HUES64 (cell line): ENCODE data around the gene ALDH1L2.

Source experiments
- H3K27ac ChIP-seq: 2 replicates; pipeline ENCODE4 v1.7.0; 2013; ENCODE audit warnings: low read depth, low read length, inconsistent platforms
- H3K27me3 ChIP-seq: 2 replicates; pipeline ENCODE4 v1.6.1; 2013; ENCODE audit warnings: mild to moderate bottlenecking, low read length; ENCODE audit not compliant: insufficient read depth
- H3K36me3 ChIP-seq: 2 replicates; pipeline ENCODE4 v1.6.1; 2013; ENCODE audit warnings: mild to moderate bottlenecking, low read length; ENCODE audit not compliant: insufficient read depth
- H3K4me1 ChIP-seq: 2 replicates; pipeline ENCODE4 v1.6.1; 2013; ENCODE audit warnings: mild to moderate bottlenecking, low read length, moderate library complexity; ENCODE audit not compliant: insufficient read depth
- H3K4me3 ChIP-seq: 2 replicates; pipeline ENCODE4 v1.5.1; 2013; ENCODE audit warnings: mild to moderate bottlenecking, low read length, moderate library complexity
- H3K9ac ChIP-seq: 2 replicates; pipeline ENCODE4 v1.6.1; 2013; ENCODE audit warnings: mild to moderate bottlenecking, low read depth, low read length
- H3K9me3 ChIP-seq: 2 replicates; pipeline ENCODE4 v1.6.1; 2013; ENCODE audit warnings: low read depth, low read length; ENCODE audit not compliant: insufficient read depth
- WGBS: fragments of 150-250, 120-280 bp; methylation state at CpG from one replicate; pipeline ENCODE4 v1.1.7; 2013; ENCODE audit warnings: missing lambda C conversion rate; 5-methylcytosine and 5-hydroxymethylcytosine counted together

Gene ALDH1L2

GRCh38 chr12:104975587-104976343 lies 108.5 kb downstream of the ALDH1L2 start:
- no peaks in the 10 kb centered on the region for H3K27me3 ChIP-seq
- no peak overlapping the region for H3K27ac ChIP-seq
- H3K9me3 ChIP-seq: no peaks in the 10 kb centered on the region
- H3K9ac ChIP-seq: no peak overlapping the region
- no peaks in the 10 kb centered on the region for H3K4me1 ChIP-seq
- H3K4me3 ChIP-seq: no peak overlapping the region
- no peaks in the 10 kb centered on the region for H3K36me3 ChIP-seq
- 82% methylated on average over 4 of the region's 4 CpGs for WGBS

DNA sequence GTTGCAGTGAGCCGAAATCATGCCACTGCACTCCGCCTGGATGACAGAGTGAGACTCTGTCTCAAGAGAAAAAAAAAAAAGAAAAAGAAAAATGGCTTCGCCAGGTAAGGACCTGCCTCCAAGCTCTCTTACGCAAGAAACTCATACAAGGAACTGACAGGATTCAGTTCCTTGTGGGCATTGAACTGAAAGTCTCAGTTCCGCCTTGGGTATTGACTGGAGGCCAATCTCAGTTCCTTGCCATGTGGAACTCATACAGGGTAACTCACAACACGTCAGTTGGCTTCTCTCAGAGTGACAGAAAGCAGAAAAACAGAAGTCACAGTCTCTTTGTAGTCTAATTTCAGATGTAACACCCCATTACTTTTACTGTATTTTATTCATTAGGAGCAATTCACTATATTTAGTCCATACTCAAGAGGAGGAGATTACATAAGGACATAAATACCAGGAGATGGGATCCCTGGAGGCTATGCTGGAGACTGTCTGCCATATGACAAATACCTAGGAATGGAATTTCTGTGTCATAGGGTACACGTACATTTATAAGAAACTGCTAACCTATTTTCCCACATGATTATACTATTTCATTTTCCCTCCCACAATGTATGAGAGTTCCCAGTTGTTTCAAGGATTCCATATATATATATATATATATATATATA lies 109.5 kb downstream of the ALDH1L2 start:
- no peak overlapping the region for H3K9ac ChIP-seq
- H3K9me3 ChIP-seq: no peaks in the 10 kb centered on the region
- 92% methylated on average over 7 of the region's 7 CpGs for WGBS
- H3K4me1 ChIP-seq: no peaks in the 10 kb centered on the region
- no peaks in the 10 kb centered on the region for H3K36me3 ChIP-seq
- H3K4me3 ChIP-seq: no peak overlapping the region
- no peak overlapping the region for H3K27ac ChIP-seq
- H3K27me3 ChIP-seq: no peaks in the 10 kb centered on the region

- Histone ChIP-seq H3K4me3 (no peak overlapping the region), H3K36me3 (no peaks in the 10 kb centered on the region), H3K27me3 (no peaks in the 10 kb centered on the region), H3K27ac (no peak overlapping the region), H3K9me3 (no peaks in the 10 kb centered on the region), H3K4me1 (no peaks in the 10 kb centered on the region), H3K9ac (no peak overlapping the region)
- 95% methylated on average over 4 of the region's 5 CpGs for WGBS
Measured at GRCh38 chr12:104973250-104973649, 111.0 kb downstream of the ALDH1L2 start.

DNA sequence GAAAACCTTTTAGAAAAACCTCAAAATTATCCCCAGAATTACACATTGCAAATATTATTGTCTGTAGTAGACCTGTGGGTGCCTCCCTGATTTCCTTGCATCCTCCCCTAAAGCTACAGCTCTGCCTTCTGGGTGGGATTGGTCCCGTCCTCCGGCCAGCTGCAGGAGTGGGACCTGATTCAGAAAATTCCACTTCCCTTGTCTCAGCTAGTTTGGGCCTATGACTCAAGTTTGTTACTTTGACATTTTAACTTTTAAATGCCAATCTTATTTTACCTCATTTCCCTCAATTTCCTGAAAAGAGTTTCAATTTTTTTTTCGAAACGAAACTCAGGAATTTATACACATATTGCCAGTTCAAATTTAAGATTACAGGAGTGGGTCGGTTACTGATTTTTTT lies 113.0 kb downstream of the ALDH1L2 start:
- 95% methylated on average over 5 of the region's 5 CpGs for whole genome bisulfite sequencing
- H3K27me3 ChIP-seq: no peaks in the 10 kb centered on the region
- no peaks in the 10 kb centered on the region for H3K36me3 ChIP-seq
- no peak overlapping the region for H3K9ac ChIP-seq
- no peaks in the 10 kb centered on the region for H3K9me3 ChIP-seq
- no peak overlapping the region for H3K4me3 ChIP-seq
- H3K4me1 ChIP-seq: no peaks in the 10 kb centered on the region
- H3K27ac ChIP-seq: no peak overlapping the region
